ENCODE measurements around the gene MCF2. TPM values are rescaled to one million over a fixed set of nuclear protein-coding genes. Genes with fewer than 3 reads are reported as not detected.

MCF2 gene
- total and polyA plus RNA-seq, 2 of the 13 experiments (the other 11 are each of a cell fraction or from before 2014, with no cell fraction given) = 0.07 TPM; not detected in 1

DNA sequence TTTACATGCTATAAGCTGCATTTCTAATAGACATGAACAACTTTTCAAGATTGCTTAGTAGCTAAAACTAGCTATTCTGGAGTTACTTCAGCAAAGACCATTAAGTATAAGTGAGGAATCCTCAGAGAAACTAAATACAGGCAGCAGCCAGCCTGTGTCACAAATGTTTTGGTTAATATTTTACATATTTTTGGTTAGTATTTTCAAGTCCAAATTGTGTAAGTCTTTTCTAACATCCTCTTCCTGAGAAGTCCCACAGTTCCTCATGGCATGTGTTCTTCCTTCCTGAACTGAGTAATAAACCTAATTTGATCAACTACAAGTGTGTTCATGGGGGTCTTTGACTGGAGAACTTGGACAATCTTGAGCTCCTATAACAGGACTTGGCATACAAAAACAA is 42.4 kb upstream of the MCF2 start (continued):
- TF ChIP-seq SRSF1 (optimal IDR thresholded peaks at IDR 0.05; ENCODE audit: low read depth, low read length) (no peak), ZMYM2 (CRISPR knock-in tag; IDR thresholded peaks at IDR 0.05) (no peak)
- TF ChIP-seq, protein P1, sequence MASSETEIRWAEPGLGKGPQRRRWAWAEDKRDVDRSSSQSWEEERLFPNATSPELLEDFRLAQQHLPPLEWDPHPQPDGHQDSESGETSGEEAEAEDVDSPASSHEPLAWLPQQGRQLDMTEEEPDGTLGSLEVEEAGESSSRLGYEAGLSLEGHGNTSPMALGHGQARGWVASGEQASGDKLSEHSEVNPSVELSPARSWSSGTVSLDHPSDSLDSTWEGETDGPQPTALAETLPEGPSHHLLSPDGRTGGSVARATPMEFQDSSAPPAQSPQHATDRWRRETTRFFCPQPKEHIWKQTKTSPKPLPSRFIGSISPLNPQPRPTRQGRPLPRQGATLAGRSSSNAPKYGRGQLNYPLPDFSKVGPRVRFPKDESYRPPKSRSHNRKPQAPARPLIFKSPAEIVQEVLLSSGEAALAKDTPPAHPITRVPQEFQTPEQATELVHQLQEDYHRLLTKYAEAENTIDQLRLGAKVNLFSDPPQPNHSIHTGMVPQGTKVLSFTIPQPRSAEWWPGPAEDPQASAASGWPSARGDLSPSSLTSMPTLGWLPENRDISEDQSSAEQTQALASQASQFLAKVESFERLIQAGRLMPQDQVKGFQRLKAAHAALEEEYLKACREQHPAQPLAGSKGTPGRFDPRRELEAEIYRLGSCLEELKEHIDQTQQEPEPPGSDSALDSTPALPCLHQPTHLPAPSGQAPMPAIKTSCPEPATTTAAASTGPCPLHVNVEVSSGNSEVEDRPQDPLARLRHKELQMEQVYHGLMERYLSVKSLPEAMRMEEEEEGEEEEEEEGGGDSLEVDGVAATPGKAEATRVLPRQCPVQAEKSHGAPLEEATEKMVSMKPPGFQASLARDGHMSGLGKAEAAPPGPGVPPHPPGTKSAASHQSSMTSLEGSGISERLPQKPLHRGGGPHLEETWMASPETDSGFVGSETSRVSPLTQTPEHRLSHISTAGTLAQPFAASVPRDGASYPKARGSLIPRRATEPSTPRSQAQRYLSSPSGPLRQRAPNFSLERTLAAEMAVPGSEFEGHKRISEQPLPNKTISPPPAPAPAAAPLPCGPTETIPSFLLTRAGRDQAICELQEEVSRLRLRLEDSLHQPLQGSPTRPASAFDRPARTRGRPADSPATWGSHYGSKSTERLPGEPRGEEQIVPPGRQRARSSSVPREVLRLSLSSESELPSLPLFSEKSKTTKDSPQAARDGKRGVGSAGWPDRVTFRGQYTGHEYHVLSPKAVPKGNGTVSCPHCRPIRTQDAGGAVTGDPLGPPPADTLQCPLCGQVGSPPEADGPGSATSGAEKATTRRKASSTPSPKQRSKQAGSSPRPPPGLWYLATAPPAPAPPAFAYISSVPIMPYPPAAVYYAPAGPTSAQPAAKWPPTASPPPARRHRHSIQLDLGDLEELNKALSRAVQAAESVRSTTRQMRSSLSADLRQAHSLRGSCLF (CRISPR knock-in tag; IDR thresholded peaks at IDR 0.05; ENCODE audit: borderline replicate concordance) = no peak

DNA sequence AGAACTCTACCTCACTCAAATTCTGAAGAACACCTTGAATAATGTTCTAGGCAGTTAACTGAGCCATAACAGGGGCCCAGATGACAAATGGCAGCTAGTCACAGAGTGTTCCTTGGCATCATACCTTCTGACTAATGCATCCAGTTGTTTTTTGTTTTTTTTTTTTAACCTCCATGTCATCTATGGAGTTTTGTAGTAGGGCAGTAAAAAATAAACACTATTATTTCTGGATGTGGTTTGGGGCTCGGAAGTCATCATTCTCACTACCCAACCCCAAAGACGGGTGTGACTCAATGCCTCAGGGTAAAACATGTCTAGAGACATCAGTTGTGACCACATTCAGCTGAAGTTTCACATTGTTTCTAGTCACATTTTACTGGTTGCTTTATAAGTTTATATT is 31.2 kb upstream of the MCF2 start:
- H3K9me3 ChIP-seq (ENCODE audit: low read length) = no peaks in the 10 kb centered on the region
- H3K79me2 ChIP-seq (ENCODE audit: insufficient read depth, low read length) = no peaks in the 10 kb centered on the region
- ChIA-PET POLR2A (no interaction called here), CTCF (ENCODE audit: low intra/inter-chr PET ratio, low total read pairs) (no interaction called here)
- no peak overlapping the region for H3K4me2 ChIP-seq (ENCODE audit: low read depth, low read length)
- no peak overlapping the region for H3K27ac ChIP-seq (ENCODE audit: extremely low read length, insufficient read depth, low read length)
- no peak overlapping the region for H3K9ac ChIP-seq (ENCODE audit: insufficient read depth, low read depth, low read length)
- no peaks in the 10 kb centered on the region for H3K4me1 ChIP-seq (ENCODE audit: insufficient read depth, low read length)
- BruUV-seq (replicated peaks) = no TSS peak
- no peaks in the 10 kb centered on the region for H4K20me1 ChIP-seq (ENCODE audit: insufficient read depth, low read length)
- H3K27me3 ChIP-seq (ENCODE audit: control insufficient read depth in 1 of 2, insufficient read depth in 2 of 2, low read length in 2 of 2) = no peaks in the 10 kb centered on the region
- DNase-seq (ENCODE audit: low spot score) (no peak), FAIRE-seq (no peak), ATAC-seq (no peak)
- H2AFZ ChIP-seq (ENCODE audit: low read length) = no peak overlapping the region
- TF ChIP-seq SMAD3 (CRISPR knock-in tag; IDR thresholded peaks at IDR 0.05) (no peak), CHD2 (IDR thresholded peaks at IDR 0.05; ENCODE audit: low read depth, low read length) (no peak), ATM (IDR thresholded peaks at IDR 0.05; ENCODE audit: borderline replicate concordance) (no peak), MAFK (conservative IDR thresholded peaks at IDR 0.05 in 1 of 2, IDR thresholded peaks at IDR 0.05 in 1 of 2; ENCODE audit: low read length in 2 of 2) (no peak)
- TF ChIP-seq, protein P2, sequence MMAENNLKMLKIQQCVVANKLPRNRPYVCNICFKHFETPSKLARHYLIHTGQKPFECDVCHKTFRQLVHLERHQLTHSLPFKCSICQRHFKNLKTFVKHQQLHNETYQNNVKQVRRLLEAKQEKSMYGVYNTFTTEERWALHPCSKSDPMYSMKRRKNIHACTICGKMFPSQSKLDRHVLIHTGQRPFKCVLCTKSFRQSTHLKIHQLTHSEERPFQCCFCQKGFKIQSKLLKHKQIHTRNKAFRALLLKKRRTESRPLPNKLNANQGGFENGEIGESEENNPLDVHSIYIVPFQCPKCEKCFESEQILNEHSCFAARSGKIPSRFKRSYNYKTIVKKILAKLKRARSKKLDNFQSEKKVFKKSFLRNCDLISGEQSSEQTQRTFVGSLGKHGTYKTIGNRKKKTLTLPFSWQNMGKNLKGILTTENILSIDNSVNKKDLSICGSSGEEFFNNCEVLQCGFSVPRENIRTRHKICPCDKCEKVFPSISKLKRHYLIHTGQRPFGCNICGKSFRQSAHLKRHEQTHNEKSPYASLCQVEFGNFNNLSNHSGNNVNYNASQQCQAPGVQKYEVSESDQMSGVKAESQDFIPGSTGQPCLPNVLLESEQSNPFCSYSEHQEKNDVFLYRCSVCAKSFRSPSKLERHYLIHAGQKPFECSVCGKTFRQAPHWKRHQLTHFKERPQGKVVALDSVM (CRISPR knock-in tag; IDR thresholded peaks at IDR 0.05) = no peak
- TF ChIP-seq, protein P3, sequence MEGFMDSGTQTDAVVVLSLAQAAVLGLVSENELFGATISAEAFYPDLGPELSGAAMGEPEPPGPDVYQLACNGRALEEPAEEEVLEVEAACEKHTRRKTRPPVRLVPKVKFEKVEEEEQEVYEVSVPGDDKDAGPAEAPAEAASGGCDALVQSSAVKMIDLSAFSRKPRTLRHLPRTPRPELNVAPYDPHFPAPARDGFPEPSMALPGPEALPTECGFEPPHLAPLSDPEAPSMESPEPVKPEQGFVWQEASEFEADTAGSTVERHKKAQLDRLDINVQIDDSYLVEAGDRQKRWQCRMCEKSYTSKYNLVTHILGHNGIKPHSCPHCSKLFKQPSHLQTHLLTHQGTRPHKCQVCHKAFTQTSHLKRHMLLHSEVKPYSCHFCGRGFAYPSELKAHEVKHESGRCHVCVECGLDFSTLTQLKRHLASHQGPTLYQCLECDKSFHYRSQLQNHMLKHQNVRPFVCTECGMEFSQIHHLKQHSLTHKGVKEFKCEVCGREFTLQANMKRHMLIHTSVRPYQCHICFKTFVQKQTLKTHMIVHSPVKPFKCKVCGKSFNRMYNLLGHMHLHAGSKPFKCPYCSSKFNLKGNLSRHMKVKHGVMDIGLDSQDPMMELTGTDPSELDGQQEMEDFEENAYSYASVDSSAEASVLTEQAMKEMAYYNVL (CRISPR knock-in tag; IDR thresholded peaks at IDR 0.05; ENCODE audit: borderline replicate concordance) = no peak
- in situ Hi-C loops (cut with HindIII; ENCODE audit: extremely low pct_ligation_motif_present, low pct_unique_long_range_greater_than_20kb) = no loop called here
- 95% methylated on average over 2 of the region's 2 CpGs for WGBS (ENCODE audit: low lambda C conversion rate)
- intact Hi-C loops (cut with micrococcal nuclease; ENCODE audit: unreplicated experiment) = no loop called here
- no peaks in the 10 kb centered on the region for H3K36me3 ChIP-seq (replicated peaks in 1 of 2; ENCODE audit: control insufficient read depth in 1 of 2, insufficient read depth in 2 of 2, low read length in 2 of 2)
- no peak overlapping the region for H3K4me3 ChIP-seq (replicated peaks in 1 of 3; ENCODE audit: insufficient read depth in 1 of 3, low read depth in 2 of 3, low read length in 3 of 3)

Measured in HepG2 (cell line).